ENCODE results near the gene EPHB1.

Gene EPHB1

GRCh38 chr3:134857356-134857755 is 62.3 kb downstream of the EPHB1 start:
- no peak for ATAC-seq
- TF ChIP-seq ZNF8 (CRISPR knock-in tag; IDR thresholded peaks at IDR 0.05) (no peak), ISL1 (CRISPR knock-in tag; IDR thresholded peaks at IDR 0.05) (no peak), GLIS3 (CRISPR knock-in tag; IDR thresholded peaks at IDR 0.05) (no peak), TCF4 (CRISPR knock-in tag; IDR thresholded peaks at IDR 0.05; ENCODE audit: borderline replicate concordance) (no peak), RARB (CRISPR knock-in tag; IDR thresholded peaks at IDR 0.05) (no peak), CSRNP3 (CRISPR knock-in tag; IDR thresholded peaks at IDR 0.05) (no peak), POU6F1 (CRISPR knock-in tag; IDR thresholded peaks at IDR 0.05; ENCODE audit: borderline replicate concordance, low read depth) (no peak), ZFP3 (CRISPR knock-in tag; IDR thresholded peaks at IDR 0.05) (no peak), SNAI2 (CRISPR knock-in tag; IDR thresholded peaks at IDR 0.05) (no peak), TOX (CRISPR knock-in tag; IDR thresholded peaks at IDR 0.05; ENCODE audit: borderline replicate concordance) (no peak), ZFP30 (CRISPR knock-in tag; IDR thresholded peaks at IDR 0.05) (no peak), ARNTL (CRISPR knock-in tag; IDR thresholded peaks at IDR 0.05; ENCODE audit: borderline replicate concordance, low read depth) (no peak), PPARA (CRISPR knock-in tag; IDR thresholded peaks at IDR 0.05; ENCODE audit: borderline replicate concordance) (no peak), TSHZ2 (CRISPR knock-in tag; IDR thresholded peaks at IDR 0.05) (no peak), OSR1 (CRISPR knock-in tag; IDR thresholded peaks at IDR 0.05) (no peak)
- TF ChIP-seq, protein P1, sequence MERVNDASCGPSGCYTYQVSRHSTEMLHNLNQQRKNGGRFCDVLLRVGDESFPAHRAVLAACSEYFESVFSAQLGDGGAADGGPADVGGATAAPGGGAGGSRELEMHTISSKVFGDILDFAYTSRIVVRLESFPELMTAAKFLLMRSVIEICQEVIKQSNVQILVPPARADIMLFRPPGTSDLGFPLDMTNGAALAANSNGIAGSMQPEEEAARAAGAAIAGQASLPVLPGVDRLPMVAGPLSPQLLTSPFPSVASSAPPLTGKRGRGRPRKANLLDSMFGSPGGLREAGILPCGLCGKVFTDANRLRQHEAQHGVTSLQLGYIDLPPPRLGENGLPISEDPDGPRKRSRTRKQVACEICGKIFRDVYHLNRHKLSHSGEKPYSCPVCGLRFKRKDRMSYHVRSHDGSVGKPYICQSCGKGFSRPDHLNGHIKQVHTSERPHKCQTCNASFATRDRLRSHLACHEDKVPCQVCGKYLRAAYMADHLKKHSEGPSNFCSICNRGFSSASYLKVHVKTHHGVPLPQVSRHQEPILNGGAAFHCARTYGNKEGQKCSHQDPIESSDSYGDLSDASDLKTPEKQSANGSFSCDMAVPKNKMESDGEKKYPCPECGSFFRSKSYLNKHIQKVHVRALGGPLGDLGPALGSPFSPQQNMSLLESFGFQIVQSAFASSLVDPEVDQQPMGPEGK (CRISPR knock-in tag; IDR thresholded peaks at IDR 0.05; ENCODE audit: borderline replicate concordance): no peak

- no peak for ATAC-seq
- no peak for TF ChIP-seq ESRRG (CRISPR knock-in tag; IDR thresholded peaks at IDR 0.05)
- no peak for TF ChIP-seq BACH2 (CRISPR knock-in tag; IDR thresholded peaks at IDR 0.05; ENCODE audit: borderline replicate concordance)
- TF ChIP-seq PPARA (CRISPR knock-in tag; IDR thresholded peaks at IDR 0.05; ENCODE audit: borderline replicate concordance): no peak
- no peak for TF ChIP-seq OSR1 (CRISPR knock-in tag; IDR thresholded peaks at IDR 0.05)
- TF ChIP-seq, protein P1 (CRISPR knock-in tag; IDR thresholded peaks at IDR 0.05; ENCODE audit: borderline replicate concordance): no peak
- no peak for TF ChIP-seq ARNTL (CRISPR knock-in tag; IDR thresholded peaks at IDR 0.05; ENCODE audit: borderline replicate concordance, low read depth)
- no peak for TF ChIP-seq CSDC2 (CRISPR knock-in tag; IDR thresholded peaks at IDR 0.05)
- no peak for TF ChIP-seq TCF4 (CRISPR knock-in tag; IDR thresholded peaks at IDR 0.05; ENCODE audit: borderline replicate concordance)
- TF ChIP-seq ZFP3 (CRISPR knock-in tag; IDR thresholded peaks at IDR 0.05): no peak
- TF ChIP-seq ZFP30 (CRISPR knock-in tag; IDR thresholded peaks at IDR 0.05): no peak
- TF ChIP-seq, protein P2, sequence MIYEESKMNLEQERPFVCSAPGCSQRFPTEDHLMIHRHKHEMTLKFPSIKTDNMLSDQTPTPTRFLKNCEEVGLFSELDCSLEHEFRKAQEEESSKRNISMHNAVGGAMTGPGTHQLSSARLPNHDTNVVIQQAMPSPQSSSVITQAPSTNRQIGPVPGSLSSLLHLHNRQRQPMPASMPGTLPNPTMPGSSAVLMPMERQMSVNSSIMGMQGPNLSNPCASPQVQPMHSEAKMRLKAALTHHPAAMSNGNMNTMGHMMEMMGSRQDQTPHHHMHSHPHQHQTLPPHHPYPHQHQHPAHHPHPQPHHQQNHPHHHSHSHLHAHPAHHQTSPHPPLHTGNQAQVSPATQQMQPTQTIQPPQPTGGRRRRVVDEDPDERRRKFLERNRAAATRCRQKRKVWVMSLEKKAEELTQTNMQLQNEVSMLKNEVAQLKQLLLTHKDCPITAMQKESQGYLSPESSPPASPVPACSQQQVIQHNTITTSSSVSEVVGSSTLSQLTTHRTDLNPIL (CRISPR knock-in tag; IDR thresholded peaks at IDR 0.05; ENCODE audit: low read depth): no peak
- TF ChIP-seq ZNF565 (CRISPR knock-in tag; conservative IDR thresholded peaks at IDR 0.05; ENCODE audit: low read depth): no peak
Observed at GRCh38 chr3:134857776-134858362, 62.8 kb downstream of the EPHB1 start.

Measured in SK-N-SH treated with all-trans-retinoic acid at 6 μM for 48 hours (cell line).